Fibroblast of upper back skin (primary cell): Measurements from ENCODE around the gene HSD17B12.
"Not testable (repeated sequence)": the region's sequence is repeated elsewhere in the genome, so short reads cannot be mapped to it uniquely, and the experiment has no call there.

Source experiments
- DNase-seq: peaks from one replicate; pipeline ENCODE4 v3.0.0-alpha.2; 2013

HSD17B12 gene

DNA sequence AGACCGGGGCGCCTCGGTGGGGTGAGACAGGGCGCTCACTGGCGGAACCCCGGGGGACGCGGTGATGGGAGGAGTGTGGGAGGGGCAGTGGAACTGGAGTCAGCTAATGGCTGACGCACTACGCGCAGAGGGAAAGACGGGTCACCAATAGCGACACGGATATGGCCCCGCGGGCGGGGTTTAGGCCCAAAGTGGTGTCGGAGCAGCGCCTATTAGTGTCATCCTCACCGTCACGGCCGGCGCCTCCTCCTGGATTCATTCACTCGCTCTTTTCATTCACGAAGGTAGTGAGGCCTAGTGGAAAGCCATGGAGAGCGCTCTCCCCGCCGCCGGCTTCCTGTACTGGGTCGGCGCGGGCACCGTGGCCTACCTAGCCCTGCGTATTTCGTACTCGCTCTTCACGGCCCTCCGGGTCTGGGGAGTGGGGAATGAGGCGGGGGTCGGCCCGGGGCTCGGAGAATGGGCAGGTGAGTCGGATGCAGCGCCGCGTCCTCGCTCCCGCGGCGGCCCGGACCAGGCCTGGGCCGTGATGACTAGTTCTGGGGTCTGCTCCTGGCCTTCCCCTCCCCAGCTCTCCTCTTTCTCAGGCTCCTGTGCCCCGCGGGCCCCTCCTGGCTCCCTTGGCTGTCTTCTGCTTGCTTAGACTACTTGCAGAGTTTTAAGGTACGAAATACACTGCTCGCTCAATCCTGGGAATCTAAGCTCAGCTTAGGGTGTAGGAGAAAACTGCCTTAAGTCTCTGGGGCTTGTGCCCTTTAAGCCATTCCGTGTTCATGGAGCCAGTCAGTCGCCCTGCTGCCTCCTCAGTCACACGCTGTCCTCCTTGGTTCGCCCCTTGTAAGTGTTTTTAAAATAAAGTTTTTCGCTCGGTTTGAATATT lies at the start of gene HSD17B12:
HSD17B12 (plus strand) TSS at position 218 of the 880 bp plus-strand sequence; CDS start at position 308, 90 bp downstream.
- peak; percentile 99 for DNase-seq

DNA sequence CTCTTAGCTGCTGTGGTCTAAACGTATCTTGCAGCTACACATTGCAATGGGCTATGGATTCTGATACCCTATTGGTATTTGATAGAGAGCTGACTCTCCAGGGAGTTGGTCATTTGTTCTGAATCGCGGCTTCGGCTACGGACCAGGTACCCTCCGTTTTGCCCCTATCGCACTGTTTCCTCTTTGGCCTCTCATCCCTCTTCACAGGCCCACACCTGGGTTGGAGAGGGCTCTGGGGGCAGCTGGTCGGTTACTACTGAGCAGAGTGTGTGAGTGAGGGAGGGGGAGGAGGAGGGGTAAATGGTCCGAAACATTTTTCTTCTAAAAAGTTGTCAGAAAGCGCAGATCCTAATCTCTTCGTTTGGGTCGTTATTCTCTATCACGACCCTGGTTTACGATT lies 48.8 kb upstream of the HSD17B12 start:
- no peak for DNase-seq

DNA sequence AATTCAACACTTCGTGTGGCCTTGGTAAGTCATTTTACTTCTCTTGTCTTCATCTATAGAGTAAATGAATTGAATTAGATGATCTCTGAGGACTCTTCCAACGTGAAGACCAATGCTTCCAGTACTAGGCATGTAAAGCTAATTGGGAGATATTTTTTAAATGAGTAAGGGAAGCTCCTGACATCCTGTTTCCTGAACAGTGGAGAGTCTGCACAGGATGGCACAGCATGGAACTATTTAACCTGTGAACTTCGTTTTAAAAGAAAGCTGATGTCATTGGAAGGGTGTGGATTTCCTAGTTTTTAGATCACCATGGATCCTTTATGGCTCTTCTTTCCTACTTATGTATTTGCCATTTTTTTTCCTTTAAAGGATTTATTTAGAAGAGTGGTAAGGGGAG lies 48.4 kb upstream of the HSD17B12 start:
- DNase-seq, result peak; percentile 24

DNA sequence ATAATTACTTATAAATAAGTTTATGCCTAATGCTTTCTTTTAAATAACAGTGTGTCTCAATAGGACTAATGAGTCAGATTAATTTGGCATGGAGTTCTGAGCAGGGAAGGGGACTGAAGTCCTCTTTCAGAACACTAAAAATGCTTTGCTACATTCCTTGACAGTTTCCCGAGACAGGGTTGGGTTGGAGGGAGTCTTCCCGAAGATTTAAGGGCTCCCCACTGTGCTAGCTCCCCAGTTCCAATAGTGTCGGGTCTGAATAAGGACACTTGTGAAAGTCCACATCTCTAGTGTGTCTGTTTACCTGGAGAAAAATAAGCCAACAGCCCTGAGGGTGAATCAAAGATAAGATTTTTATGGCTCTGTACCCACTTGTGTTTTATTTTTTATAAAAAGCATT lies 41.8 kb upstream of the HSD17B12 start:
- no peak for DNase-seq

DNA sequence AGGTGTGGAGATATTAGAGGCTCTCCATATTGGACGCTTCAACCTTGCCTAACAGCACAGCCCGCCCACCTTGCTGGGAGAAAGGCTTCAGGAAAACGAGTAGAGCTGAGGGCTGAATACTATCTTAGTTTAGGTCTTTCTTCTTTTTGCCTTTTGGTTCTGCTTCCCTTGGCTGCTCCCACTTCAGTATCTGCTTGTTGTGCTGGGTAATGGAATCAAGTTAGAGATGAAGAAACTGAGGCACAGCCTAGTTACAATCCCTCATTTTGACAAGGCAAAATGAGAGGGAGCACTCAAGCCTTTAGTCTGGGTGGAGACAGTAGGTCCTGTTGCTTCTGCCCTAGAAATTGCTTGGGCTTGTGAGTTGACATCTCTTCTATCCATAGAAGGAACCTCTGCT lies 41.3 kb upstream of the HSD17B12 start:
- DNase-seq, result no peak

DNA sequence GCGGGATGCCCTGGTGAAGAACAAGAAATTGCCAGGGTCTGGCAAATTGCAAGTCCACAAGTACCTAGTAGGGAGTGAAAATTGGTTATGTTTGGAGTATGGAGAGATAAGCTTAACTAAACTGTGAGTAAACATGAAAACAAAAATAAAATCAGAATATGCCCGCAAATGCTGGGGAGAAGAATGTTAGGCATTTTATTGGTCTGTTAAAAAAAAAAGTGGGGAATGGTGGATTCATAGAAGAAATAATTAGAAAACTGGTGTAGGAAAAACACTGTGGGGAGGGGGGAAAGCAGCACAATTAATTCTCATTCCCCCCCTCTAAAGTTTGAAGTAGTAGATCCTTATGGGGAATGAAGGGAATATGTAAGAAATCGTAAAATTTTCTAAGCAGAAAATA lies 40.6 kb upstream of the HSD17B12 start:
- no peak for DNase-seq

DNA sequence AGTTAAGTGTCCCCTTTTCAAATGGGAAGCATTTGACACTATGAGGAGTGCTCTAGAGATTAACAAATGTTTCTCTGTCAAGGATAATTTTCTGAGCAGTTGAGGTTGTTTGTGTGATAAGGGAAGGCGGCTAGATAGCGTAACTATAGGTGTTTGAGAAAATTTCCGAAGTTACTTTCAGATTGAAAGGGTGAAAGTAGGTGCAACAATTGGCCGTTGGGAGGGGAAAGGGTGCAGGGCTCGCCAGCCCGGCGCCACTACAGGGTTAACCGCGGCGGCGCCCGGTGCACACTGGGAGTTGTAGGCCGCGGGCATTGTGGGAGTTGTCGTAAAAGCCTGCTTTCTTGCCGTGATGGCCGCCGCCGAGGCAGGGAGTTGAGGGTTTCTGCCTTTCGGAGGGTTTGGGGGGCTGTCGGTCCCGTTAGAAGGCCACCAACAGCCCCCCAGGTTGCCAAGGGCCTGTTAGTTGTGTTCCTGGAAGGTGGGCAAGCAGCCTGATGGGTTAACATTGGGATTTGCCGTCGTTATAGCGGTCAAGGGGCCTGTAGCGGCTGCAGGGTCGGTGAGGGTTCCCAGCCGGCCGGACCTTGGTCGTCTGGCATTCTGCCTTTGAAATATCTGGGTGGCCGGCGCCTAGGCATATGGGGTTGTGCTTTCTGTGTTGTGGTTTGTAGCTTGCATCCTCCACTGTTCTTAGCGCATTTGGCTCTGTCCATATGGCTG lies 36.5 kb upstream of the HSD17B12 start:
- DNase-seq, result peak; percentile 83

DNA sequence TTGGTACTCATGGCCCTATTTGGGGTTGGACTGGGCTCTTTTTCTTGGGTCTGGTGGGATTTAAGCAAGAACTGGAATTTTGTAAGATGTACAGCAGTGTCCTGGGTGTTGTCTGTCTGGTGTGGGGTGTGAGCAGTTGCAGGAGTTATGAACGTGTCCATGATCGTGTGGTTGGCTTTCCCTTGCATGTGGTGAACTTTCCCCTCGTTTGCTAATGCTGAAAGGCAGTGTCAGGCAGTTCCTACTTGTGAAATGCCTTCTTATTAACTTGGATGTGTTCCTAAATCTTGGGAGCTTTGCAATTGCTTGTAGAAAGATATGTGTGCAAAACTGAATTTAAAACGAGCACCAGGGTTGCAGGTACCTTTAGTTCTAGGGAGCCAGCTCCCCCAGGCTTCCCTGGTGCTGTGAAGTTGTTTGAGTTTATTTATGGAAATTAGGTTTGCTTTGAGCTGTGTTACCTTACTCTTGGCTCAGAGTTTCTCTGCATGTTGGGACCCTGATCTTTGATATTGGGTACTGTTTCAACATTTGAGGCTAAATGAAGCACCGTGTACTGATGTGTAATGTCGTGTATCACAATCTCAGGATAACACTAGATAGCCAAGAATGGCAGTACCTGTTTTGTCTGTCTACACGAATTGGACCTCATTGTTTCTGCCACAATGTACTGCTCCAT lies 35.8 kb upstream of the HSD17B12 start:
- DNase-seq, result no peak

DNA sequence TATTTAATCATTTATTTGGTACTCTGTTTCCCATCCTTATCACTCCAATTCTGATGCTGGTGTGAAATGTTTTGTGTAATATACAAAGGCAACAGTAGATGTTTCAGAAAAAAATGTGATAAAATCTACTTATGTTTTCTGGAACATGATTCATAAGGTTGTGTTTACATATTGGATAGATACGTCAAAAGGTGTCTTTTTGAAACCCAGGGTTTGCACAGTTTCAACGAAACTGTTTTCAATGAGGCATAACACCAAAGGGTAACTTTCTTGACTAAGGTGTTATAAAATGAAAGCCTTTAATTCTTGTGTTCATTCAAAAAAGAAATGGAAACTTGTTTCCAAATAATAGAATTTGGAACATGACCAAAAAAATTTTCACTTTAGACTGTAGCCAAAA lies 33.8 kb upstream of the HSD17B12 start:
- DNase-seq, result no peak

DNA sequence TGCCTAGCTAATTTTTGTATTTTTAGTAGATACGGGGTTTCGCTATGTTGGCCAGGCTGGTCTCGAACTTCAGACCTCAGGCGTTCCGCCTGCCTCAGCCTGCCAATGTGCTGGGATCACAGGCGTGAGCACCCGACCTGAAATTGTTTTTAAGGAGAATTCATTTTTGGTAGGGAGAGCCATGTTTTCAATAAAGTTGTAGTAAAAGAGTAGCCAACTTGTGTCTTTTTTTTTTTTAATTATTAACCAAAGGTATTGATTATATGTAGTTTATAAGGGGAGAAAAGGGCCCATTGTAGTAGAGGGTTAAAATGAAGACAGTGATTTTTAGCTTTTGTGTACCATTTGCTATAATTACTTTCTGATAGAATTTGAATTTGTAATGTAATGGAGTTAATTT lies 31.6 kb upstream of the HSD17B12 start:
- DNase-seq, result no peak

DNA sequence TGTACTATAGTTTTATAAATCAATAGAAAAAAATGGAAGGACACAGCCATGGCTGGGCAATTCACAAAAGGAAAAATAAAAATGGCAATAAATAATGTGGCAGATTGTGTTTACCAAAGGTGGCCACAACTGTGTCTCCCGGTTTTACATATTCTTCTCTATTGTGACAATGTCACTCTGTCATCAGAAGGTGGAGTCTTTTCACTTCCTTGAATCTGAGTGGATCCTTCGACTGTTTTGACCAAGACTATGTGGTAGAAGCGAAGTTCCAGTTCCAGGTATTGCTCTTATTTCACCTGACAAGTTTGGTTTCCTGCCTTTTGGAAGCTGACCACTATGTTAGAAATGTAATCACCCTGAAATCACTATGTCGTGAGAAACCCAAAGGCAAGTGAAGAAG lies 31.0 kb upstream of the HSD17B12 start:
- no peak for DNase-seq

DNA sequence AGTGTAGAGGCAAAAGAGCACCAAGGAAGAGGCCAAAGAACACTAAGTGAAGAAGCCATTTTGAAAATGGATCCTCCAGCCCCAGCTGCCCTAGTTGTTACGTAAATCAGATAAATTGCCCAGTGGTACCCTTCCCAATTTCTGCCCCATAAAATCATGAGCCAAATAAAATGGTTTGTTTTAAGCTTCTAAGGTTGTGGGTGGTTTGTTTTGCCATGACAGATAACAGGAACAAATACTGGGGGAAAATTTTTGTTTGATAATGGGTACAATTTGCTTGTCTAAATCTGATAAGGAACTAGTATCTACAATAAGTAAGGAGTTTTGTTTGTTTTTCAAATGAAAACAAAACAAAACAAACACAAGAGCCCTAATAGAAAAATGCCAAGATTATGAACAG lies 30.6 kb upstream of the HSD17B12 start:
- DNase-seq, result no peak

DNA sequence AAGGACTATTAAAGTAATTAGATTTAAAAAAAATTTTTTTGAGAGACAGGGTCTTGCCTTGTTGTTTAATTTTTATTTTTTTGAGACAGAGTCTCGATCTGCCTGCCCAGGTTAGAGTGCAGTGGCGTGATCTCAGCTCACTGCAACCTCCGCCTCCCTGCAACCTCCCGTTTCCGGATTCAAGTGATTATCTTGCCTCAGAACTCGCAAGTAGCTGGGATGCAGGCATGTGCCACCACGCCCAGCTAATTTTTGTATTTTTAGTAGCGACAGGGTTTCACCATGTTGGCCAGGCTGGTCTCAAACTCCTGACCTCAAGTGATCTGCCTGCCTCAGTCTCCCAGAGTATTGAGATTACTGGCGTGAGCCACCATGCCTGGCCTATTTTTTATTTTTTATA lies 17.5 kb upstream of the HSD17B12 start:
- DNase-seq, result not testable (repeated sequence)

DNA sequence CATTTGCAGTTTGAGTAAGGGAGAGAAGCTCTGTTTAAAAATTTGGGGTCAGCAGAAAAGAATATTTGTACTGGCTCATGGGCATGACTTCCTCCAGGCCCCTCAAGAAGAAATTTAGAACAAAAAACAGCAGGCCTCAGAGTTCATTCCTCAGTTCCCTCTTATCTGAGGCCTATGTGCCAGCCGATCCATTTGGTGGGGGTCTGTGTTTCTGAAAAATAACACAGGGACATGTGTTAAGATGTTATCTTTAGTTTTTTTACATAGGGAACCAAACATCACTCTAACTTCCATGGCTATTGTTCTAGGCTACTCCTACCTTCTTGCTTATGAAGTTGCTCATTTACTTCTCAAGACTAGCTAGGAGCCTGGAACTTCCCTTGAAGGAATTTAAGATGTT lies 16.2 kb upstream of the HSD17B12 start:
- DNase-seq, result no peak

DNA sequence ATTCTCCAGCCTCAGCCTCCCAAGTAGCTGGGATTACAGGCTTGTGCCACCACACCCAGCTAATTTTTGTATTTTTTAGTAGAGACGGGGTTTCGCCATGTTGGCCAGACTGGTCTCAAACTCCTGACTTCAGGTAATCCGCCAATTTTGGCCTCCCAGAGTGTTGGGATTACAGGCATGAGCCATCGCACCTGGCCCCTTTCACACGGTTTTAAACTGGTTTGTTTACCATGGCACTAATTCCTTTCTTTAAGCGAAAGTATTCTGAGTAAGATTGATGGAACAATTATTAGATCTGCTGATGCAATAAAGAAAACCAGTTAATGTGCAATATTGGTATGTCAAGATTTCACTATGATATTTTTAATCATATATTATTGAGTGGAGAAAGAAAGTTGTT lies 9.3 kb upstream of the HSD17B12 start:
- not testable (repeated sequence) for DNase-seq

DNA sequence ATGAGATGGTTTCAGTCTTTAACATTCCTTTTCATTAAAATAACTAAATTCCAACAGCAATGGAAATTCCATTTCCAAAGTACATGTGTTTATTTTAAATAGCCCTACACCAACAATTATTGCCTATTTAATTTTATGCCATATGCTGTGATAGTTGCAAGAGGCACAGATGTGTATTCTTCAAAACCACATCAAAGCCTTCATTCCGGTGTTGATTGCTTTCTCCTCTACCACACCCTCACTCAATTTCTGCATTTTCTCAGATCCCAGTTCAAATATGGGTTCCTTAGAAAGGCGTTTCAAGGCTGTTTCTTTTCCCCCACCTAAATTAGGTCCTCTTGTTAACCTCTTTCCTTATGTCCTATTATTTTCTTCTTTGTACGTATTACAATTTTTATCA lies 6.0 kb upstream of the HSD17B12 start:
- no peak for DNase-seq

DNA sequence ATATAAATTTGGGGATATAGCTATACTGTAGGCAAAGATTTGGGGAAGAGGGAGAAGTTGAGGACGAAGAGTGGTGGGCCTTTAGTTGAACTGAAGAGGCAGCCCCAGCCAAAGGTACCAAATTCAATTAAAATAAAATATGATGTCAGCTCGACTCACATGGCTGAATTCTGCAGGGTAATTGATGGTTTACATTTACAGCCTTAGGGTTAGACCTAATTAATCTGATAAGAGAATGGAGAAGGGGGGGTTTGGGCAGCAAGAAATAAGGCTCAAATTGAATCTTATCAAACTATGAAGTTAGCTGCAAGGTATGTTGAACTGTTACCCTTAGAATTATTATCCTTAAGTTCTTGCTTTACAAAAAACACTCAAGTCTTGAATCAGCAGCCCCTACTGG lies 3.6 kb upstream of the HSD17B12 start:
- no peak for DNase-seq

DNA sequence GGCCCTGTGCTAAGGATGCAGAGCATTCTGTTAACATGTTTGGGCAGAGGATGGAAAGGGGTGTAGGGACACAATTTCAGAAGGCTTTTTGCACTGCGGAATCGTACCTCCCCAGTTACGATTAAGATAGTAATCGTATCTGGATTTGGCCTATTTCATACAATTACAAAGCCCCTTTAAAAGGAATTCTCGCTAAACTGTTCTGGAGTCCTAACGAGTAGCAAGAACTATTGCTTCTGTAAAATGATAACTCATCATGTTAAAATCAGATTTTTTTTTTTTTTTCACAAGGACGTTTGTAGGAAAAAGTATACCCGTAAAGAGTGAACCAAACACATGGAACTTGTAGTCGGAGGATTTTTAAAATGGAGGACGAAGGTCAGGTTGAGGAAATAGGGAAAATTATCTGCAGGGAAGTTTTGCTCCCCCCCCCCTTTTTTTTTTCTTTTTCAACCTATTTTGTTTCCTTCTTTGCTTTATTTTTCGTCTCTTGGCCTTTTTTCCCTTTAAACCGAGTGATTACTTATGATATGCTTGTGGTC lies 934 bp downstream of the HSD17B12 start:
- DNase-seq, result peak; percentile 14

DNA sequence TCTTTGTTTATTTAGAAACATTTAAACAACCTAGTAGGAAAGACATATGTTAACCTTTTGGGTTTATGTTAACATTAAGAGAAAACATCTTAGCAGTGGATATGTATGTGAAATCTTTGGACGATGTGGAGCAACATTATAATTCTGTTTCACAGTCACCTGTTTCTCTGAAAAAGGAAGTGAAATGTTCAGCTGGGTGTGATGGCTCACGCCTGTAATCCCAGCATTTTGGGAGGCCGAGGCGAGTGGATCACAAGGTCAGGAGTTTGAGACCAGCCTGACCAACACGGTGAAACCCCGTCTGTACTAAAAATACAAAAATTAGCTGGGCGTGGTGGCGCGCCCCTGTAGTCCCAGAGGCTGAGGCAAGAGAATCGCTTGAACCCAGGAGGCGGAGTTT lies 1.5 kb downstream of the HSD17B12 start:
- not testable (repeated sequence) for DNase-seq

DNA sequence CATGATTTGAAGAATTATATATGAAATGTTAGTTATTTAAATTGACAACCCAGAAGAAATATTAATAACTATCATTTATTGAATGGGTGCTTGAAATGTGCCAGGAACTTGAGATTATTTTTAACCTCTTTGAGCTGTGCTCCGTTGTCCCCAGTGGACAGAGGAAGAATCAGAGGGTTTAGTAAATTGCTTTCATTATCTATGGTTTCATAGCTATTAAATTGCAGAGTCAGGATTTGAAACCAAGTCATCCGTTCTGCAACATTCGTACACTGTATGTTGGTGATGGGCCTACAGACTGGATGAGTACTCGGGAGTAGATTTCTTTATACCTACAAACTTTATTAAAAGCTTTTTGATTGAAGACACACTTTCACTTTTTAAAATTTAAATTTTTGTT lies 4.9 kb downstream of the HSD17B12 start:
- no peak for DNase-seq

DNA sequence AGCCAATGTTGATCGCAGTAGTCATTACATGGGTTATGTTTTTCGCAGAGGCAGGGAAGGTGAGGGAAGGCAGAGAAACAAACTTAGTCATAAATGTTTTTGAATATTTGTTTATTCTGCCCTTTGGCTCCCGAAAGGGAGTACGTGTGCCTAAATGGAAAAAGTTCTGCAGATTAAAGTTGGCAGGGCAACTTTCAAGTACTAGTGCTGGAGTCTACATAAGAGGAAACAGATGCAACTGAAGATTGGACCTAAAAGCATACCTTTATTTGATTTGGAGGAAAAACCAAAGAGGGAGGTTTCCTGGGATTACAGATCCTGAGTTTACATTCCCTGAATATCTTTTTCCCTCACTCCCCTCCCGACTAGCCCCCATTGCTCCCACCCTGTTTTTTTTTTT lies 5.7 kb downstream of the HSD17B12 start:
- no peak for DNase-seq

DNA sequence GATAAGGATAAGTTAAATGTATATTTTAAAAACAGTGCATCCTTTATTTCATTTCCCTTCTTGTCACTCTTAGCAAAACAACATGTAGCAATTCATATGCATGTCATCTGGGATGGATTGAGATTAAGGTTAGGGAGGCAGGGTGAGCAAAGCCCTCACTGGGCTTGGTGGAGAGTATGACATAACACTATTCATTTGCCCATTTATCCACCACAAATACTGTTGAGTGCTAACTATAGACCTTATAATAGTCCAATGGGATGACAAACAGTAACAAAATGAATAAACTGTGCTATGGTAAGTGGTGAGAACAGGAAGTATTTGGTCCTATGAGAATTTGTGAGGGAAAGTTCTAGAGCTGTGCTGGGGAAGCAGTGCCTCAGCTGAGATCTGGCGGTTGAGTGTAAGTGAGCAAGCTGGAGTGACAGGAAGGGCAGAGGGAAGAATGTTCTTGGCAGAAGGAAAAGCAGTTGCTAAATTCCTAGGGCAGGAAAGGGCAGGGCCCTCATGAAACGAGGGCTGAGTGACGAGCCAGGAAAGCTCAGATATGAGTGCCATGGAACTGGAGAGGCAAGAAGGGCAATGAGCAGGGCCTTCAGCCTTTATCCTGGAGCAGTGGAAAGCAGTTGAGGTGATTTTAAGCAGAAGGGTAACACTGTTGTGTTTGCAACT lies 6.7 kb downstream of the HSD17B12 start:
- DNase-seq, result peak; percentile 7

DNA sequence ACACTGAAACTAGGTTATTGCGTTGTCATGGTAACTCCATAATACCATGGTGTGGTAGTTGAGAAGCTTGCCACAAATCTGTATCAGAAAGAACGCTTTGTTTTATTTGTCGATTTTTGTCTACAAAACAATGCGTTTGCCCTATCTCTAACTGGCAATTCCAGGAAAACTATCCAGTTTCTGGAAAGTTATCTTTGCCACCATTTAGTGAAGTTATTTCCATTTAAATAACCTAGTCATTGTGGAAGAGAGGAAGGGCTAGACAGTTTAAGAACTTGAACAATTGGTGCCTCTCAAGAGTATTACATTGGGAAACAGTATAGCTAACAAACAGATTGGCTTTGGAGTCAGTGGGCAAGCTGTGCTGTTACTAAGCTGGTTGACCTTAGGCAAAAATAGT lies 7.9 kb downstream of the HSD17B12 start:
- DNase-seq, result no peak
